ENCODE results near the gene MAOB. TPM values are rescaled to one million over a fixed set of nuclear protein-coding genes. Genes with fewer than 3 reads are reported as not detected.

The MAOB gene
- total and polyA plus RNA-seq, 12 donors, result 10.8 to 90.0 (median 41.2) TPM

- TF ChIP-seq POLR2A (IDR thresholded peaks at IDR 0.05) (no peak), CTCF (IDR thresholded peaks at IDR 0.05) (no peak)
- 26 to 43% (median 38%) methylated on average over 8 of the region's 8 CpGs for WGBS, 4 donors
Measured at GRCh38 chrX:43860646-43861370, 21.4 kb downstream of the MAOB start.

GRCh38 chrX:43853225-43853828, 28.9 kb downstream of the MAOB start:
- no peaks in the 10 kb centered on the region for H3K27me3 ChIP-seq
- no peak for DNase-seq
- intact Hi-C loops (cut with DNase I), result no loop called here
- H3K4me1 ChIP-seq (replicated peaks in 1 of 2), result peaks cover 0 to 11% of the 10 kb centered on the region in 2 donors
- H3K27ac ChIP-seq, result no peak overlapping the region
- H3K9me3 ChIP-seq (replicated peaks in 1 of 3), result no peaks in the 10 kb centered on the region
- WGBS, 4 donors, result 71 to 93% (median 82%) methylated on average over 4 to 6 of the region's 6 CpGs
- H3K4me3 ChIP-seq, result no peak overlapping the region
- TF ChIP-seq POLR2A (IDR thresholded peaks at IDR 0.05) (no peak), CTCF (IDR thresholded peaks at IDR 0.05) (no peak)
- H3K36me3 ChIP-seq (replicated peaks in 1 of 2), result no peaks in the 10 kb centered on the region

More at GRCh38 chrX:43860646-43861370, 21.4 kb downstream of the MAOB start:
- Histone ChIP-seq H3K4me1 (replicated peaks in 1 of 2) (no peaks in the 10 kb centered on the region), H3K27me3 (no peaks in the 10 kb centered on the region), H3K4me3 (no peak overlapping the region), H3K9me3 (replicated peaks in 1 of 3) (no peaks in the 10 kb centered on the region), H3K36me3 (replicated peaks in 1 of 2) (no peaks in the 10 kb centered on the region), H3K27ac (peak overlapping the region in 1 of 5 donors; percentile 27)
- intact Hi-C loops (cut with DNase I), result no loop called here
- DNase-seq, result peak in 4 of 7 donors; percentile 20 to 52 (median 26)

- peaks cover under 1% of the 10 kb centered on the region for H3K27me3 ChIP-seq
- no peak overlapping the region for H3K27ac ChIP-seq
- no peaks in the 10 kb centered on the region for H3K36me3 ChIP-seq (replicated peaks in 1 of 2)
- intact Hi-C loops (cut with DNase I), result no loop called here
- 23 to 50% (median 46%) methylated on average over 2 of the region's 2 CpGs for WGBS, 4 donors
- peaks cover 0 to 11% of the 10 kb centered on the region in 2 donors for H3K4me1 ChIP-seq (replicated peaks in 1 of 2)
- H3K4me3 ChIP-seq, result no peak overlapping the region
- TF ChIP-seq CTCF (IDR thresholded peaks at IDR 0.05) (no peak), POLR2A (IDR thresholded peaks at IDR 0.05) (no peak)
- DNase-seq, result no peak
- H3K9me3 ChIP-seq (replicated peaks in 1 of 3), result no peaks in the 10 kb centered on the region
Measured at GRCh38 chrX:43850629-43851028, 31.6 kb downstream of the MAOB start.

GRCh38 chrX:43849173-43849572, 33.1 kb downstream of the MAOB start:
- WGBS, 4 donors, result 27 to 48% (median 44%) methylated on average over 1 to 6 of the region's 6 CpGs
- Histone ChIP-seq H3K27ac (no peak overlapping the region), H3K4me3 (no peak overlapping the region), H3K9me3 (replicated peaks in 1 of 3) (no peaks in the 10 kb centered on the region), H3K4me1 (replicated peaks in 1 of 2) (peaks cover 0 to 11% of the 10 kb centered on the region in 2 donors), H3K36me3 (replicated peaks in 1 of 2) (no peaks in the 10 kb centered on the region), H3K27me3 (peaks cover 6% of the 10 kb centered on the region)
- no peak for TF ChIP-seq CTCF (IDR thresholded peaks at IDR 0.05)
- no peak for TF ChIP-seq POLR2A (IDR thresholded peaks at IDR 0.05)
- DNase-seq, result peak in 2 of 7 donors; percentile 16 to 26
- intact Hi-C loops (cut with DNase I), result no loop called here
